Measurements from ENCODE around the gene SLCO2B1.

SLCO2B1 gene

GRCh38 chr11:75246006-75246670 is 95.2 kb downstream of the SLCO2B1 start:
- no peak for DNase-seq

DNA sequence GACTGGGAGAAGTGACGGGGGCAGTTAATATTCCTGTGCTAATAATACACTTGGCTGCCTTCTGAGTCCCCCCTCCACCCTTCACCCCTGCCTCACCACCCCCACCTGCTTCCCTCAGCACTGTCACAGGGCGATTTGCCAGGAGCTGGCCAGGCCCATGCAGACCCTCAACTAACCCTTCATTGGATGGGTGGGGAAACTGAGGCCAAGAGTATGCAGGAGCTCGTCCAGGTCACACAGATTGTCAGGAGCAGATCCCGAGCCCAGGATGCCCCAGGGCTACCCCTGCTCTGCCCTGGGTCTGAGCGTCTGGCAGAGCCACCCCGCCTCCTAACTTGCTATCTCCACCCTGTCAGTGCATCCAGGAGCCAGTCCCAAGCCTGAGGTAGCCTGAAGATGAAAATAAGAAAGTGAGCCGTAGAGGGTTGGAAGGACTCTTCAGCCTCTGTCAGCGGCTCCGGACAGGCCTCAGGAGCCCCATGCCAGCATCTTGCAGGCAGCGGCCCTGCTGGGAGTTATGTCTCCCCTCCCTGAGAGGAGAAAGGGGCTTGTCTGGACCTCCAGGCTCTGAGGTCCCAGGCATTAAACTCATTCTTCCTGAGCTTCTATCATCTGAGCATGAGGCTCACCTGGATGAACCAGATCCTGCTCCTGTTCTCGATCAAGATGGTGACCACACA is 95.9 kb downstream of the SLCO2B1 start:
- no peak for DNase-seq

GRCh38 chr11:75248924-75249256 is 98.0 kb downstream of the SLCO2B1 start:
- no peak for DNase-seq

GRCh38 chr11:75249704-75250103 is 98.8 kb downstream of the SLCO2B1 start:
- no peak for DNase-seq

DNA sequence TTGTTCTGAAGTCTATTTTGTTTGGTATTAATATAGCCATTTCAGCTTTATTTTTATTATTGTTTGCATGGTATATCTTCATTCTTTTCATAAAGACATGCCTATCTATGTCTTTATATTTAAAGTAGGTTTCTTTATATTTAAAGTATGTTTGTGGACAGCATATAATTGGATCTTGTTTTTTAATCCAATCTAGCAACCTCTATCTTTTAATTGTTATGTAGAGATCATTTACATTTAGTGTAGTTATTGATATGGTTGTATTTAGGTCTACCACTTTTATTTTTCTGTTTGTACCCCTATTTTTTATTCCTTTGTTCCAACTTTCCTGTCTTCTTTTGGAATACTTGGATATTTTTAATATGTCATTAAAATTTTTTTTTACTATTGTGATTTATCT is 103.4 kb downstream of the SLCO2B1 start:
- no peak for DNase-seq

Data from nucleus accumbens (tissue), 56 donors.